Testis (tissue), 2 donors: ENCODE measurements around the gene LYL1.

Experiments used
- CTCF ChIP-seq, 3 experiments: fragments of 450-650 bp in 2 of 3; fragments of 200-600 bp in 1 of 3; sonication (generic) in 1 of 3; IDR thresholded peaks; one replicate each; pipeline ENCODE4 v1.5.1; 2016 to 2019; ENCODE audit warnings: antibody characterized with exemption in 3 of 3, mild to moderate bottlenecking in 2 of 3, moderate library complexity in 1 of 3
- POLR2A ChIP-seq: fragments of 450-650 bp; IDR thresholded peaks from one replicate; pipeline ENCODE4 v1.6.1; 2017; ENCODE audit warnings: antibody characterized with exemption, mild to moderate bottlenecking, moderate library complexity

DNA sequence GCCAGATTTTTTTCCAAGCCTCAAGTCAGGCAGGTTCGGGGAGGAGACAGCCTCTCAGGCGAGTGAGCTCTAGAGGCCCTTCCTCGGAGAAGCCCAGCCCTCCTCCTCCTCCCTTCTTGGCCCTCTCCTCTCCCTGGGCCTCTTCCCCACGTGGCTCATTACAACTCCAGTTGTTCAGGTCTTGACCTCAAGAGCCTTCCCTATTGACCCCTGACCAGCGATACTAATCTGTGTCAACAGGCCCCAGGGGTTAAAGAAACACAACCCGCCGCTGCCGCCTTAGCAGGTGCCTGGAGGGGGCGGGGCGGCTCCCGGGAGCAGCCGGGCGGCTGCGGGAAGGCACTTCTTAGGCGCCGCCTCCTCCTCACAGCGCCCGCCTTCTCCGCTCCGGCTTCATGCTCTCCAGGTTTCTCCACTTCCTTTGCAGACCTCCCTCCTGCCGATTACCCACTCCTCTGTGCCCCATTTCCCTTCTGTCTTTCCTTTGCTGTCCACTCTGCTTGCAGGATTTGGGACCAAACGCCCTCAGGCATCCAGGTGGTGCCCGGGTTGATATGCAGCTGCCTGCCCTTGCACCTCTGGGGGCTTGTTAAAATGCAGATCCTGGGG is 51.0 kb downstream of the LYL1 start:
- no peak for TF ChIP-seq CTCF (IDR thresholded peaks at IDR 0.05)
- TF ChIP-seq POLR2A = no peak
